LNCaP clone FGC (cell line): ENCODE results near the gene LPCAT3.
A peak's percentile ranks its signal among the peaks of the same experiment; 100 is the strongest.

Experiments used
- DNase-seq: peaks from one replicate; pipeline ENCODE4 v3.0.0-alpha.2; 2011; ENCODE audit warnings: low read depth
- H3K4me3 ChIP-seq: 2 replicates; pipeline ENCODE4 v1.5.1; 2011; ENCODE audit warnings: mild to moderate bottlenecking, low read depth, low read length, control low read depth
- CTCF ChIP-seq: IDR thresholded peaks from 2 replicates; pipeline ENCODE4 v1.5.1; 2012; ENCODE audit warnings: mild to moderate bottlenecking; ENCODE audit not compliant: control insufficient read depth, insufficient read depth; ENCODE audit errors: extremely low read depth

Gene LPCAT3

GRCh38 chr12:7018350-7019042, at the start of gene LPCAT3:
TSS of gene LPCAT3 (minus strand) at chr12:7018476. CDS start at chr12:7018424, 52 bp downstream.
- H3K4me3 ChIP-seq, result peak within 1 kb of the TSS; percentile 91
- peak; percentile 83 for TF ChIP-seq CTCF
- DNase-seq, result peak; percentile 94

- no peak for DNase-seq
- TF ChIP-seq CTCF, result no peak
- H3K4me3 ChIP-seq, result no peak overlapping the region
Observed at GRCh38 chr12:7067096-7067495, 48.8 kb upstream of the LPCAT3 start.

- no peak for TF ChIP-seq CTCF
- H3K4me3 ChIP-seq, result no peak overlapping the region
Observed at GRCh38 chr12:7066596-7066995, 48.3 kb upstream of the LPCAT3 start.

GRCh38 chr12:7065073-7065623, 46.9 kb upstream of the LPCAT3 start:
- DNase-seq, result no peak
- TF ChIP-seq CTCF, result no peak
- no peak overlapping the region for H3K4me3 ChIP-seq

More at GRCh38 chr12:7066596-7066995, 48.3 kb upstream of the LPCAT3 start:
- DNase-seq, result no peak

GRCh38 chr12:7064516-7064915, 46.2 kb upstream of the LPCAT3 start:
- no peak for TF ChIP-seq CTCF
- no peak for DNase-seq
- H3K4me3 ChIP-seq, result no peak overlapping the region

- TF ChIP-seq CTCF, result no peak
- H3K4me3 ChIP-seq, result no peak overlapping the region
- DNase-seq, result no peak
Observed at GRCh38 chr12:7061596-7061995, 43.3 kb upstream of the LPCAT3 start.

GRCh38 chr12:7061138-7061537, 42.9 kb upstream of the LPCAT3 start:
- no peak overlapping the region for H3K4me3 ChIP-seq
- TF ChIP-seq CTCF, result no peak

More at GRCh38 chr12:7061138-7061537, 42.9 kb upstream of the LPCAT3 start:
- DNase-seq, result no peak
